ENCODE results near the gene HEMK1.
A peak's percentile ranks its signal among the peaks of the same experiment; 100 is the strongest.

HEMK1 gene

GRCh38 chr3:50542177-50543034 is 26.9 kb upstream of the HEMK1 start:
- DNase-seq (ENCODE audit: low read depth, low spot score): no peak
- H3K27ac ChIP-seq: no peak overlapping the region

- no peak for DNase-seq (ENCODE audit: low read depth, low spot score)
- H3K27ac ChIP-seq: no peak overlapping the region
Observed at GRCh38 chr3:50545781-50546180, 23.5 kb upstream of the HEMK1 start.

- DNase-seq (ENCODE audit: low read depth, low spot score): no peak
- H3K27ac ChIP-seq: no peak overlapping the region
Observed at GRCh38 chr3:50549226-50549625, 20.1 kb upstream of the HEMK1 start.

GRCh38 chr3:50550079-50550736 is 19.1 kb upstream of the HEMK1 start:
- no peak overlapping the region for H3K27ac ChIP-seq
- DNase-seq (ENCODE audit: low read depth, low spot score): no peak

- DNase-seq (ENCODE audit: low read depth, low spot score): no peak
- no peak overlapping the region for H3K27ac ChIP-seq
Observed at GRCh38 chr3:50551054-50551659, 18.2 kb upstream of the HEMK1 start.

GRCh38 chr3:50551681-50552435 is 17.5 kb upstream of the HEMK1 start:
- no peak overlapping the region for H3K27ac ChIP-seq
- DNase-seq (ENCODE audit: low read depth, low spot score): no peak

GRCh38 chr3:50552598-50552997 is 16.7 kb upstream of the HEMK1 start:
- H3K27ac ChIP-seq: no peak overlapping the region
- no peak for DNase-seq (ENCODE audit: low read depth, low spot score)

GRCh38 chr3:50554553-50554952 is 14.8 kb upstream of the HEMK1 start:
- DNase-seq (ENCODE audit: low read depth, low spot score): no peak
- no peak overlapping the region for H3K27ac ChIP-seq

- no peak for DNase-seq (ENCODE audit: low read depth, low spot score)
- no peak overlapping the region for H3K27ac ChIP-seq
Observed at GRCh38 chr3:50557106-50557505, 12.2 kb upstream of the HEMK1 start.

- H3K27ac ChIP-seq: no peak overlapping the region
- DNase-seq (ENCODE audit: low read depth, low spot score): no peak
Observed at GRCh38 chr3:50557915-50558314, 11.4 kb upstream of the HEMK1 start.

- DNase-seq (ENCODE audit: low read depth, low spot score): no peak
- no peak overlapping the region for H3K27ac ChIP-seq
Observed at GRCh38 chr3:50559702-50560101, 9.6 kb upstream of the HEMK1 start.

- peak; percentile 54 for DNase-seq (ENCODE audit: low read depth, low spot score)
- H3K27ac ChIP-seq: no peak overlapping the region
Observed at GRCh38 chr3:50562861-50563260, 6.5 kb upstream of the HEMK1 start.

GRCh38 chr3:50563867-50564266 is 5.5 kb upstream of the HEMK1 start:
- no peak overlapping the region for H3K27ac ChIP-seq
- DNase-seq (ENCODE audit: low read depth, low spot score): no peak

GRCh38 chr3:50564321-50564720 is 5.0 kb upstream of the HEMK1 start:
- DNase-seq (ENCODE audit: low read depth, low spot score): no peak
- no peak overlapping the region for H3K27ac ChIP-seq

GRCh38 chr3:50567011-50567385 is 2.3 kb upstream of the HEMK1 start:
- no peak overlapping the region for H3K27ac ChIP-seq
- no peak for DNase-seq (ENCODE audit: low read depth, low spot score)

GRCh38 chr3:50567386-50568167 is 1.7 kb upstream of the HEMK1 start, which contains the start of gene C3orf18:
Gene C3orf18 (minus strand): TSS chr3:50567747. CDS start chr3:50565699, 2,048 bp downstream.
- H3K27ac ChIP-seq: peak within 1 kb of the TSS; percentile 75

GRCh38 chr3:50570508-50571279 is 1.4 kb downstream of the HEMK1 start:
- H3K27ac ChIP-seq: no peak overlapping the region
- no peak for DNase-seq (ENCODE audit: low read depth, low spot score)

More at GRCh38 chr3:50567386-50568167, 1.7 kb upstream of the HEMK1 start, which contains the start of gene C3orf18:
- DNase-seq (ENCODE audit: low read depth, low spot score): no peak

GRCh38 chr3:50571486-50571885 is 2.2 kb downstream of the HEMK1 start:
- DNase-seq (ENCODE audit: low read depth, low spot score): no peak
- no peak overlapping the region for H3K27ac ChIP-seq

- H3K27ac ChIP-seq: no peak overlapping the region
- DNase-seq (ENCODE audit: low read depth, low spot score): no peak
Observed at GRCh38 chr3:50572158-50572557, 2.8 kb downstream of the HEMK1 start.
